Myocyte (in vitro differentiated cells): ENCODE data around the gene NAMPT. TPM values are rescaled to one million over a fixed set of nuclear protein-coding genes. Genes with fewer than 3 reads are reported as not detected.
A peak's percentile ranks its signal among the peaks of the same experiment; 100 is the strongest.
"Not testable (repeated sequence)": the region's sequence is repeated elsewhere in the genome, so short reads cannot be mapped to it uniquely, and the experiment has no call there.

ENCODE experiments used
- DNase-seq: peaks from one replicate; pipeline ENCODE4 v3.0.0-alpha.2; 2012; ENCODE audit warnings: low read depth
- total RNA-seq: library from RNA; depleted of rRNA; stranded (reverse); fragments of >200 nt; gene quantifications from 2 replicates; pipeline ENCODE4 v1.2.3, GENCODE V29; 2014

NAMPT gene
- total RNA-seq, 1 donor from 2014 or later = 163 TPM

DNA sequence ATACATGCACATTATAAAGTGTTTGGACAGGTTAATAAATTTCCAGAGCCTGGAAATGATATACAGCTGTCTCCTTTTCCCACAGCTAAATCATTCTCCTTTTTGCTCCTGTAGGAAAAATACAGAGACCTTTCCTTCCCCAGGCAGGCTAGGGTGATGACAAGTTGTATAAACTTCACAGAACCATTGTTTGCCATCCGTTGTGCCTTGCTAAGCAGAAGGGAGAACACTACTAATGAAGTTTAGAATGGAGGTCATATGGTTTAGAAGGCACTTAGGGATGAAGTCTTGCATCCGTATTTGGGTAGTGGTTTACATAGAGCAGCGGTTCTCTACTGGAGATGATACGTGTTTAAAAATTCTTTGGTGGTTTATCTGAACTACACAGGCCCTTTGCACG is 46.0 kb downstream of the NAMPT start:
- no peak for DNase-seq

DNA sequence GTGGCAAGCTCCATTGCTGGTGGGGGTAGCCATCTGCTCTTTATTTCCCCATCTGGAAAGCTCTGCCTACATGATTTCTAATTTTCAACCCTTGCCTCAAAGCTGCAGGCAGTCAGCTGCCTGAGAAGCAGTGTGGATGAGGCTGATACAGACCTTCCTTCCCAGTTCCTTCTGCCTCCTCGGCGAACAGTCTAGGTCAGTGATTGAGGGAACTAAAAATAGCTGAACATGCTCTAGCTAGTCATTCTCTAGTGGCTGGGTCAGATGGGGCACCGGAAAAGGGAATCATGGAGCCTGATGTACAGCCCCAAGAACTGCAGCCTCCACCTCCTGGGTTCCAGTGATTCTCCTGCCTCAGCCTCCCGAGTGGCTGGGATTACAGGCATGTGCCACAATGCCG is 48.7 kb downstream of the NAMPT start:
- peak; percentile 41 for DNase-seq

DNA sequence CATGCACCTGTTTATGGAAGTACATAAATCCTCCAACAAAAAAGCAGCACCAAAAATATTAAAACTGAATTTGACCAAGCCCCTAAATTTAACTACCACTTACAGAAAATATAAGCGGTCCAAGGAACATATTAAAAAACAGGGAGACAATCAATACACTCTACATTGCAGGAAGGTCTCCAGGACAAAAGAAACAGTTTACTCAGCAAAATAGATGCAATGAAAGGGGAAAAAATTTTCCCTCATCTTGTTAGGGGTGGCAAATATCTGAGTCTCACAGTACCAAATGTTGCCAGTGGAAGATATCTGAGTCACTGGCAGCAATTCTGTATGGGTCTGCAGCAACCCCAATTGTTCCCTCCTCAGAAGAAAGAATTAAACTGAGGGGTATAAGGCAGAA is 50.4 kb downstream of the NAMPT start:
- no peak for DNase-seq

DNA sequence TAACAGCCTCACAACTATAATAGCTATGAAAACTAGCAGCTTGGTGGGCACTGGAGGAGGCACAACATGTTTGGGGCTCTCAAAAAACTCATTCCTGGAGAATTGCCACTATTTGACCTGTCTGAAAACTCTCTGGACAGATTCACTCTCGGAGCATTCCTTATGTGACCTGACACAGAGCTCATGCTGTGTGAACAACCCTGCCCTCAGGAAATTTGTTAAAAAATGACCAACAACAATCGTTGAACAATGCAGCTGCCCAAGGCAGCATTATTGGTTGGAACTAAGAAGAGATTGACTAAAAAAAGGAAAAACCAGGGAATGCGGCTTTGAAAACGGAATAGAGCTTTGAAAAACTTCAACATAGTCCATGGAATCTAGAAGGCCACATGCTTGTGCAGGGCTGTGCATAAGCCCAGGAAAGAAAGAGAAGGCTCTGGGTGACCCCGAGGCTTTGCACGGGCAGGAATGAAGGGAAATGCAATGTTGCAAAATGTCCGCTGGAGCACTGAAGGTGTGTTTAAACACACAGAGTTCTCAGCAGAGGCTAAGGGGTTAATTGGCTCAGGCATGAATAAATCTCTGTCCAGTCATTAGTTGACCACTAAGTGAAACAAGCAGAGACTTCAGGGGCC is 52.8 kb downstream of the NAMPT start:
- DNase-seq = no peak

DNA sequence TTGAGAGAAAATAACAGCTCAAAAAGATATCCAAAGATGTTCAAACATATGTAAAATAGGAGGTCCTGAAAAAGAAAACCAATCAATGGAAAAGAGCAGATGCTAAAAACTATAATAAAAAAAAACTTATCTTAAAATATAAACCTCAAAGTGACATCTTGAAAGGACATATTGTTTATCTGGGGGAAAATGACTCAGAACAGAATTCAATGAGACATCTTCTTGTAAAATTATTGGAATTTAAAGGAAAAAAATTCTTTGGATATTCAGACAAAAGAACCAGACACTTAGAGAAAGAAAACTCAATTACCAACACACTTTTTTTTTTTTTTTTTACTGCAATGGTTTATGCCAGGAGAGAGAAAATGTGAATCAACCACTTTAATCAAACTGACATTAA is 58.9 kb downstream of the NAMPT start:
- no peak for DNase-seq

DNA sequence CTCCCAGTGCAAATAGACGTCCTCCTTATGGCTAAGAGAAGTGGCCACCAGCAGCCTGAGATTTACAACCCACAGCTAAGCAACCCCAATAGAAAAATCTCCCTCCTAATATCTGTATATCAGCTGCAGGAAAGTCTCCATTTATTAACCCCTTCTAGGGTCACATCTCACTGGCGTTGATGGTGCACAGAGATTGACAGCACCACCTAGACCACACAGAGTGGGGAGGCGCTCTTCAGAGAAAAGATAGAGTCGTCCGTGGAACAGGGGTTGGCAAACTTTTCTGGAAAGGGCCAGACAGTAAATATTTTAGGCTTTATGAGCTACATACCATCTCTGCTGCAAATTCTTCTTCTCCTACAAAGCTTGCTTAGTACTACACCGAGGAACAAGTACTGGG is 60.0 kb downstream of the NAMPT start:
- no peak for DNase-seq

DNA sequence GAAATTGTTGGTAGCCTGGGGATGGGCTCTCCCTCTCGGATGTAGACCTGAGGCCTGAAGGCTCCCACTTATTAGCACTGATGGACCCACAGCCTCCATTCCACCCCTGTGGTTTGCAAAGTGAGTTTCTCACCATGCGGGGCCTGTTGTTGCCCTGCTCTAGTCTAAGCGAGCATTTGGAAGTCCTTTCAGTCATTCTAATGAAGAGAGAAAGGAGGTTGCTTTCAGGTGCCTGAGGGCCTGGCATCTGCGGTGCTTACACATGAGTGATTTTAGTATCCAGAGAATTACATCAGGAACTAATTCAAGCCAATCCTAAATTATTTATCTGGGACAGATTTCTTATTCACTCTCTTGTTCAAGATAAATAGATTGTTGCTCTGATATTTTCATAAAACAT is 61.6 kb downstream of the NAMPT start:
- no peak for DNase-seq

DNA sequence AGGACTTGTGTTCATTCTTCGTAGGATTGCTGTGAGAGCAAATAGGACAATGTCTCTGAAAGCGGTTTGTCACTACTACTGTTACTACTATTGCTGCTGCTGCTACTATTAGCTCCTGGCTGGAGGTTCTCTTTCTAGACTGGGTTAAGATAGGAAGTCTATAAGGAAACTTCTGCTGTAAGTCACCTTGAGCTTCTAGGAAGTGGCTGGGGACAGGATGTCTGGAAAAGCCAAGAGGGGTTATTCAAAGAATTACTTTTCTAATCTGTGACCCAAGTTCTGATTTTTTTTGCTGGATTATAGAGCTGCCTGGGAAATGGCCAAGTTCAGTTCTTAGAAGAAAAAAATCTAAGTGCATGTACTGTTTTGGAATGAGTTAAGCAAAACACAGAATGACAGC is 62.2 kb downstream of the NAMPT start:
- no peak for DNase-seq

DNA sequence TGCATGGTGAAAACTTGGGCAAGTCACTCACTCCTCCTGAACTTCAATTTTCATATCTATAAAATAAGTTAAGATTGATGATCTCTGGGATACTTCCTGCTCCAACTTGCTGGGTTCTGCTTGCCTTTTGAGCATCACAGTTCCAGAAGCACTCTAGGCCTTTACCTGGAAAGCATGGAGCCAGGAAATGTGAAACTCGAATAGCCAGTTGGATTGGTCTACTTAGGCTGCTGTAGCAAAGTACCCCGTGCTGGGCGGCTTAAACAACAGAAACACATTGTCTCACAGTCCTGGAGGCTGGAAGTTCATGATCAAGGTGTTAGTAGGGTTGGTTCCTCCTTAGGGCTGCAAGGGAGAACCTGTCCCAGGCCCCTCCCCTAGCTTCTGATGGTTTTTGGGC is 64.5 kb downstream of the NAMPT start:
- no peak for DNase-seq

DNA sequence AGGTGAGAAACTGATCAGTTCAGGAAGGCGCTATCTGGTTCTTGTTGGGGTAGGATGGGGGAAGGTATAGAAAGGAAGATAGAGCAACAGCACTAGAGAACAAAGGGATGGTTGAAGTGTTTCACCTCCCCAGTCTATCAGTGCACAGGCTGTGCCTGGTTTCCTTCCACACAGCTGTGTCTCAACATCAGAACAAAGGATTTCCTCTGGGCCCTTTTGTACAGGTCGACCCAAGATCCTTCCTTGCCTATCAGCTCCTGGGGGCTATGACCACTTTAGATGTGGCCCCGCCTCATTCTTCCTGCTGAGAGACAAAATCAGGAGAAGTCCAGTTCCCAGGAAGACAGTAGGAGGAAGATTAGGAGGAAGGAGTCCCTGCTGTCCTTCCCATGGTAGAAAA is 65.6 kb downstream of the NAMPT start:
- DNase-seq = no peak

DNA sequence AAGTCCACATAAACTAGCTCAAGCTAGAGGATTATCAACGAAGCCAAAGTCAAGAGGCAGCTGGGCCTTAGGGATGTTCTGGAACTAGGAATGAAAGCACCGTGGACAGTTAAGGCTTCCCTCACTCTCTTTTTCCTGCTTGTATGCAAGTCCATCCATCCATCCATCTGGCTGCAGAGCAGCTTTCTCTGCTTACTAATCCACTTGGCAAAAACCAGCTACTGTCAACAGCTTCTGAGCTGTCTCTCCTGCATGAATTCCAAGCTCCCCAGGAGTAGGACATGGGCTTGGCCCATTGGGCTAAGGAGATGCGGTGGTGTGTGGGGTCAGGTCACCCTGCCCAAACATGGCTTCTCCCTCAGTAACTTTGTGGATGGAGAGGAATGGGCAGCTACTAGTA is 66.2 kb downstream of the NAMPT start:
- no peak for DNase-seq

DNA sequence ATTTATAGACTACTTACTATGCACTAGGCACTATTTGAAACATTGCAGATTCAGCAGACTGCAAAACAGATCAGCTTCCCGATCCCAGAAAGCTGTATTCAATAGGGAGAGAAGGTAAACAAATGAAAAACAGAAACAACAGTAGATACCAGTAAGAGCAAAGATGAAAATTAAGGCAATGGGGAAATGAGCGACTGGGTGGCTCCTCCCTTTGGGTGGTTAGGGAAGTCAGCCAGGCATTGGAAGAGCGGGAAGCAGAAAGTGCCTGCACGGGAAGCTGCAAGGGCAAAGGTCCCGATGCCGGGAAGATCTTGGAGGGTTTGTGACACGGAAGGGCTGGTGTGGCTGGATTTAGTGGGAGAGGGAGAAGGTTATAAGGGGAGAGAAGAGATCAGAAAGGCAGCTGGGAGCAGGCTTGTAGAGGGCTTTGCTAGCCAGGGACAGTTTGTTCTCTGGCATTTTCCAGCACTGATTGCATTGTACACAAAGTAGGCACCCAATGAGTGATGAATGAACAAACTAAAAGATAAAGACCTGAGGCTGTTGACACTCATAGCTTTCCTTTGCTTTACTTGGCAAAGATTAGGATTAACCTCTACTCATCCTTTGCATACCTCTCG is 67.8 kb downstream of the NAMPT start:
- DNase-seq = peak; percentile 82

DNA sequence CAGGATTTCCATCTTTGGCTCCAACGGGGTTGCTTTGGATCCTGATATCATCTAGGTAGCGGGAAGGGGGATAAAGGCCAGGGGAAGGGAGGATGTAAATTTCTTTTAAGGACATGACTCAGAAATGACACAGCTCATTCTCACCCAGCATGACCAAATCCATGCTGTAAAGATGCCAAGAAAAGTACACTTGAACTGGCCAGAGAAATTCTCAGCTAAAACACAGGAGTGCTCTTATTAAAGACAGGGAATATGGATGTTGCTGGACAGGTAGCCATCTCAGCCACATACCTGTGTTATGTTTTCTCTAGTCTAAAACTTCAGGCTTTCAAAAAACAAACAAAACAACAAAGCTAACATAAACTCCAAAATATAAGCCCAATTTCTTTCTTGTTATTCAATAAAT is 68.3 kb downstream of the NAMPT start:
- peak; percentile 92 for DNase-seq

DNA sequence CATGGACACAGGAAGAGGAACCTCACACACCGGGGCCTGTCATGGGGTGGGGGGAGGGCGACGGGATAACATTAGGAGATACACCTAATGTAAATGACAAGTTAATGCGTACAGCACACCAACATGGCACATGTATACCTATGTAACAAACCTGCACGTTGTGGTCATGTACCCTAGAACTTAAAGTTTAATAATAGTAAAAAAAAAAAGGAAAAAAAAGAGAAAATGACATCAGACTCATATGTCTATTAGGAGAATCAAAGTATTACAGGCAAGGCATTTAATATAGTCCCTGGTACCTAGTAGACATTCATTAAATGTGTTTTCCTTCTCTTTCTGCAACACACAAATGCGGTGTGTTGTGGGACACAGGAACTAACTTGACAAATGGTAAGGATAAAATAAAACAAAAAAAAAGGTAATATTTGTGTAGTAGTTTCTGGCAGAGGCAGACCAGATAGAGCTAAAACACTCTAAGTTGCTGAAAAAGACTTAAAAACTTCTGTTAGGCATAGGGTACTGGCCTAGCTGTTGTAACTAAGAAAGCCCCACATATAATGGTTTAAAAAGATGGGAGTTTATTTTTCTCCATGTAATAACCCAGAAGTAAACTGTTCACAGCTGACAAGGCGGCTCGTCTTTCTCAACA is 68.8 kb downstream of the NAMPT start:
- DNase-seq = peak; percentile 13

DNA sequence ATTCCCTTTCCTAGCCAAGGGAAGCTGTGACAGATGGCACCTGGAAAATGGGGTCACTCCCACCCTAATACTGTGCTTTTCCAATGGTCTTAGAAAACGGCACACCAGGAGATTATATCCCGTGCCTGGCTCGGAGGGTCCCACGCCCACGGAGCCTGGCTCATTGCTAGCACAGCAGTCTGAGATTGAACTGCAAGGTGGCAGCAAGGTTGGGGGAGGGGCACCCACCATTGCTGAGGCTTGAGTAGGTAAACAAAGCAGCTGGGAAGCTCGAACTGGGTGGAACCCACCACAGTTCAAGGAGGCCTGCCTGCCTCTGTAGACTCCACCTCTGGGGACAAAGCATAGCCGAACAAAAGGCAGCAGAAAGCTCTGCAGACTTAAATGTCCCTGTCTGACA is 75.8 kb downstream of the NAMPT start:
- DNase-seq = not testable (repeated sequence)

DNA sequence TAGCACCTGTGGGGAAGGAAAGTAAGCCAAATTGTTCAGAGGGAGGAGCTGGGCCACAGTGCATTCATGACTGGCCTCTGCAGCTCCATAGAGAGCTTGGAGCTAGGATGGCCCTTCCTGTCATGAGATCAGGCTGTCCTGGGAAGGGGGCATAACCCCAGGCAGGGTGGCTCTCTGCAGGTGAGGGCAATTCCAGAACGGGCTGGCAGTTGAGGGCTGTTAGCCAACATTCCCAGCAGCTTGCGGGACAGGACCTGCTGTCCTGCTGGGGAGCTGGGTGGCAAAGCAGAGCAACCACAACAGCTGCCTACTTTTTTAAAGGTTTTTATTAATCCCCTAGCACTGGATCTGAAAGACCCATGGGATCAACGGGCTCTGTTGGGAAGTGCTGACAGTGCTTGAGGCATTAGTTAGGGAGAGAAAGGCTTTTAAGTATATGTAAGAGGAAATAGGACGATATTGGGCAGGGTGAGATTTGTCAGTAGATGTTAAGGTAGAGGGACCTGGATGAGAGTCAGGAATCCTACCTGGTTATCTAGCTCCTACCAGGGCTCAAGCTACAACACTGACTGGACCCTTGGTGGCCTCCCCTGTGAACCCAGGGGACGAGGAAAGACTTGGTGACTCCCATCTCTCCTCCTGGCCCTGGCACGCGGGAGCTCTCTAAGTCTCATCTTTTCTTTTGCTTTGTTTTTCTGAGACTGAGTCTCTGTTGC is 77.8 kb downstream of the NAMPT start:
- peak; percentile 90 for DNase-seq

DNA sequence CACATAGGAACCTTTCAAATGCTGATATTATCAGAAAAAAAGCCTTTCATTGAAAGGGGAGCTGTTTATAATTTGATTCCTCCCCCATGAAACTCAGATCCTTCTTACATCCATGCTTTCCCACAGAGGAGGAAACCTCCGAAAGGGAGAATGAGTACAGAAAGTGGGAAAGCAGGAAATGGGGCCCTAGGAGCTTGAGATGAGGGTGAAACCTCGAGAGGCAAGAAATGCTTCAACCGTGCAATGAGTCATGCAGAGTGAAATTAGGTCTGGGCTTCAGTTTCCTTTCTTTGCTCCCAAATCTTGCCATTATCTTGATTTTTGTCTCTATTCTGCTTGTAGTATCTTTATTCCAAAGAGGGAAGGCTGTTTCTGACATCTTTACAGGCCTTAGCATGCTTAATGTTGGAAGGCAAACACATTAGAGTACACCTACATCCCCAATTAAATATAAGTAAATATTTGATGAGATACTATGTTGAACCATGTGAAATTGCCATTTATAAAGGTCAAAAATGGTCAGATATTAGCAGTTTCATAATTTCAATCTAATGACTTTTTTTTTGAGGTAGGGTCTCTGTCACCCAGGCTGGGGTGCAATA is 79.1 kb downstream of the NAMPT start:
- no peak for DNase-seq

DNA sequence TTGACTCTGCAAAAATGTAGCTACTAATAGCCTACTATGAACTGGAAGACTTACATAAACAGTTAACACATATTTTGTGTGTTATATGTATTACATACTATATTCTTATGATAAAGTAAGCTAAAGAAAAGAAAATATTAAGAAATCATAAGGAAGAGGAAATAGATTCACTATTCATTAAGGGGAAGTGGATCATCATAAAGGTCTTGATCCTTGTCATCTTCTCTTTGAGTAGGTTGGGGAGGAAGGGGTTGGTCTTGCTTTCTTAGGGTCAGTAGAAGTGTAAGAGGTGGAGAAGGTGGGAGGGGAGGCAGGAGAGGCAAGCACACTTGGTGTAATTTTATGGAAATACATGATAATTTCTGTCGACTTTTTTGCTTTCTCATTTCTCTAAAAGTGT is 81.3 kb downstream of the NAMPT start:
- no peak for DNase-seq

DNA sequence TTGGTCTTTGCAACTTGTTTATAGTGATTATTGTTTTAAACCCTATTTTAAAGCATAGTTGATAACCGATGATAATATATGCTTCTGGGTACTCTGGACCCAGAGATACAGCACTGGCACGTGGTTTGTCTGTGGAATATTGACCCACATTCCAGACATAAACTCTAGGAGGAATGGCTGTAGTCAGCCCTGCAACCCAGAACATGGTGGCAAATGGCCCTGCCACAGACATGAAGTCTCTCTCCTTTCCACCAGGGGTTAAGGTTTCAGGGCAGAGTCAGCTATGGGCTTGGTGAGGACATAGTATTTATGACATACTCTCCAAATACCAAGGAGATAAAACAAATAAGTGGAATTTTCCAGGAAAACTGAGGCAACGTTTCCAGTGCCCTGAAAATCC is 83.6 kb downstream of the NAMPT start:
- peak; percentile 58 for DNase-seq

DNA sequence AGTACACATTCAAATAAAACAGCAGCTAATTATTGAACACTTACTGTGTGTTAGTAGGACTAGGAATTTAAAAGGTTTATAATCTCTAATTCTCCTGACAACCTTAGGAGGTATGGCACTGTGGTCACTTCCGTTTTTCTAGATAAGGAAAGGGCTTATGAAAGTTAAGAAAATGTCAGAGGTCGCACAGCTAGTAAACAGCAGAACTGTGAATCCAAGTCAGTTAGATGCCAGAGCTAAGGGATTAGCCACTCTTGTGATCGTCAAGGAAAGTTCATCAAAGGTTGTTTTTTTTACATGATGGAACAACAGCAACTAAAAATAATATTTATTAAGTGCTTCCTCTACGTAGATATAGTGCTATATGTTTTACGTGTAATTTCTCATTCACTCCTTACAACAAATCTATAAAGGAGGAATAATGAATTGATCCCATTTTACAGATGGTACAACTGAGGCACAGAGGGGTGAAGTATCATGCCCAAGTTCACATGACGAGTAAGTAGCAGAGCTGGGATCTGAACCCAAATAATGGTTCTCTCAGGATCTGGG is 84.9 kb downstream of the NAMPT start:
- no peak for DNase-seq

DNA sequence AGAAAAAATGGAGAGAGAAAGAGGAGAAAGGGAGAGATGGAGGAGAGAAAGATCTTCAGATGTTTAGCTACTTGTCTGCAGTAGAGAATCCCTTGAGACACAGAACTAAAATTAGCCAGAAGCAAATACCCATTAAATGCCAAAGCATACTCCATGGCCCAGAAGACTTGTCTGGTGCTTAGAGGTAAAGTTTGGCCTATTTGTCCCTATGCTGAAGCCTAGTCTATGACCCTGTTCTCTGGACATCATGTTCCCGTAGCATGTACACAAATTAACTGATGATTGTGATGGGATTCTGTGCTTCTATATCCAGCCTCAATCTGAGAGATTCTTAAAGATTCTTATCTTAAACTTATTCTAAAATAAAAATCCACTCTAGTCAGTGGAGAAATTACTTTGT is 85.8 kb downstream of the NAMPT start:
- DNase-seq = peak; percentile 33
